Heart right ventricle (tissue), 16 donors: ENCODE results near the gene CORO7. TPM values are rescaled to one million over a fixed set of nuclear protein-coding genes. Genes with fewer than 3 reads are reported as not detected.

Experiments
- ATAC-seq, 8 donors: fragments of 200-7000 bp; cut with Tn5 transposase; one replicate each; pipeline ENCODE4 v1.9.1; 2020; ENCODE audit warnings: mild to moderate bottlenecking in 8 of 8, moderate library complexity in 8 of 8, moderate number of reproducible peaks in 1 of 8
- DNase-seq, 2 donors: peaks; one replicate each; pipeline ENCODE4 v3.0.0-alpha.2; 2020
- H3K27ac ChIP-seq, 10 donors: fragments of 200-600 bp; sonication (generic) in 2 of 10; one replicate each; pipeline versions ENCODE4 v1.5.0 to v1.8.0; 2020 to 2022; ENCODE audit warnings: mild to moderate bottlenecking in 3 of 10
- H3K27me3 ChIP-seq, 7 donors: fragments of 200-600 bp; one replicate each; pipeline ENCODE4 v1.8.0; 2021 to 2022; ENCODE audit warnings: mild to moderate bottlenecking in 2 of 7
- H3K36me3 ChIP-seq, 9 donors: fragments of 200-600 bp; sonication (generic) in 1 of 9; one replicate each; pipeline versions ENCODE4 v1.5.0 to v1.8.0; 2020 to 2022; ENCODE audit warnings: mild to moderate bottlenecking in 2 of 9
- H3K4me1 ChIP-seq, 9 donors: fragments of 200-600 bp; sonication (generic) in 1 of 9; one replicate each; pipeline versions ENCODE4 v1.5.0 to v1.8.0; 2020 to 2022; ENCODE audit warnings: mild to moderate bottlenecking in 4 of 9
- H3K4me3 ChIP-seq, 10 donors: fragments of 200-600 bp; sonication (generic) in 2 of 10; one replicate each; pipeline versions ENCODE4 v1.5.0 to v1.8.0; 2020 to 2022; ENCODE audit warnings: mild to moderate bottlenecking in 7 of 10, moderate library complexity in 2 of 10
- H3K9me3 ChIP-seq, 11 donors: fragments of 200-600 bp in 10 of 11; sonication (generic) in 2 of 11; one replicate each; pipeline versions ENCODE4 v1.5.0 to v1.8.0; 2013 to 2022; ENCODE audit warnings: mild to moderate bottlenecking in 2 of 11, control low read depth in 1 of 11, moderate library complexity in 1 of 11
- WGBS, 2 donors: extraction: QIAGEN DNeasy Blood & Tissue Kit; methylation state at CpG; one replicate each; pipeline ENCODE4 v1.1.7; 2013; ENCODE audit warnings: inconsistent platforms in 1 of 2; 5-methylcytosine and 5-hydroxymethylcytosine counted together
- intact Hi-C, 10 donors: fragments of 100-400 bp; cut with DNase I; formaldehyde crosslinking; loops; one replicate each; pipeline versions ENCODE4 v1.11.1 to v1.14.2; 2022
- polyA plus RNA-seq, 2 donors: library from polyadenylated mRNA; stranded (reverse); fragments of 200-250 nt; gene quantifications; one replicate each; pipeline ENCODE4 v1.2.3, GENCODE V29; 2013
- total RNA-seq, 10 donors: library from RNA; stranded (reverse); fragmentation: NEBNext Ultra II Directional in 3 of 10; extraction: Animal tissue kit (Norgen Biotek cat#: 25700) in 3 of 10; gene quantifications; one replicate each; pipeline versions ENCODE4 v1.2.1 to v1.2.4, GENCODE V29; 2021 to 2023
- TF ChIP-seq, protein P1 (sequence below), 9 donors: fragments of 200-600 bp; sonication (generic) in 2 of 9; IDR thresholded peaks; one replicate each; pipeline versions ENCODE4 v1.5.0 to v1.8.0; 2021 to 2022; ENCODE audit warnings: antibody characterized with exemption in 9 of 9, mild to moderate bottlenecking in 5 of 9, moderate library complexity in 1 of 9
- donor health status: Arrhythmogenic right ventricular cardiomyopathy.
- donor health status: ischemic (EF 13 %, LVEDD 7.1; RV severe dilation, severe dysfunction).
- donor health status: healthy with polysubstance abuse.
- donor health status: DM: no; HTN: yes; CAD: no.
- donor health status: DM: no; HTN: no; CAD: no.
- donor health status: ischemic (EF 25% LVEDD 6.9; RV normal size, moderate dysfunction).
- donor health status: ischemic (EF 25% LVEDD 5.7; RV mildly dilated, moderate dysfunction).
- donor health status: healthy.
- donor health status: DM: yes; HTN: yes; CAD: no.
- donor health status: Ischemic cardiomyopathy.
- donor health status: ischemic (EF 35%, LVEDD 5.7; RV mildly dilated, moderate dysfunction).
- donor health status: nonischemic (EF 11% LVEDD 7.7; RV severe dilation, severe dysfunction).
- donor health status: DM: yes; HTN: yes; CAD: no.
- donor health status: PGD.
- donor health status: ischemic (EF 29% LVEDD 5.4; RV normal size, mild dysfunction).
- donor health status: nonischemic (EF 23%, LVEDD 6.1; RV moderate dilation, normal function).

CORO7 gene
- total and polyA plus RNA-seq, 12 donors, result 6.5 to 21.8 (median 10.9) TPM

DNA sequence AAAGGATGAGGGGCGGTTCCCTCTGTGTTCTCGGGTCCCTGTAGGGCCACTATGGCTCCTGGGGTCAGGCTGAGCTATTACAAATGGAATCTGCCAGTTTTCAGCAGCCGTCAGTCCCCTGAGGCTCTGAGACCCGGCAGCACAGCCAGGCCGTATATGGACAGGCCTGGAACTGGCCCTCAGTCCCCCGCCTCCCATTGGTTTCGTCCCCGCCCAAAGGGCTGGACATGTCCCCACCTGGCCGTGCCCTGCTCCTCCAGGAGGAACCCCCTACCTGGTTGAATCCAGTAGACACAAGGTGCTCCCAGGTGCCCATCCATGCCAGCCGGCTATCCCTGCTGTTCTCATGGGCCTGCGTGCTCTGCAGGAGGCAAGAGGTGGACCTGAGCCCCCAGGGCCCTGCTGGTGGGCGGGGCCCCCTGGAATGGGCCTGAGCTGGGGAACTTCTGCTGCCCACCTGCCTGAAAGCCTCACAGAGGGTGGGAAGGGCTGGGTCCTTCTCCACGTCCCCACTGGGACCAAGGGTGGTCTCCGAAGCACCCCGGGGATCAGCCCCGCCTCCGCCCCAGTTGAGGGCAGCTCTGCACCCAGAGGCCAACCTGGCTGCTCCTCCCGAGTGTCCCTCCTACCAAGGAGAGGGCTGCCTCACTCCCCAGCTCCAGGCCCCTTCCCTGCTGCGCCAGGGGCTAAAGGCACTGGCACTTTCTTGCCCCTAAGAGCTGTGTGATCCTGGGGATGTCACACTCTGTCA is 27.9 kb downstream of the CORO7 start:
- no peaks in the 10 kb centered on the region for H3K9me3 ChIP-seq
- H3K36me3 ChIP-seq, result peaks cover 0 to 95% (median 0%) of the 10 kb centered on the region in 9 donors
- peak overlapping the region; percentile 5 to 83 (median 80) for H3K27ac ChIP-seq
- DNase-seq (peak; percentile 62 to 67), ATAC-seq (peak; percentile 36 to 72 (median 46))
- peaks cover 3 to 90% (median 38%) of the 10 kb centered on the region in 9 donors for H3K4me1 ChIP-seq
- H3K4me3 ChIP-seq, result no peak overlapping the region
- 75 to 77% methylated on average over 18 to 19 of the region's 19 CpGs for WGBS, 2 donors
- TF ChIP-seq, protein P1, sequence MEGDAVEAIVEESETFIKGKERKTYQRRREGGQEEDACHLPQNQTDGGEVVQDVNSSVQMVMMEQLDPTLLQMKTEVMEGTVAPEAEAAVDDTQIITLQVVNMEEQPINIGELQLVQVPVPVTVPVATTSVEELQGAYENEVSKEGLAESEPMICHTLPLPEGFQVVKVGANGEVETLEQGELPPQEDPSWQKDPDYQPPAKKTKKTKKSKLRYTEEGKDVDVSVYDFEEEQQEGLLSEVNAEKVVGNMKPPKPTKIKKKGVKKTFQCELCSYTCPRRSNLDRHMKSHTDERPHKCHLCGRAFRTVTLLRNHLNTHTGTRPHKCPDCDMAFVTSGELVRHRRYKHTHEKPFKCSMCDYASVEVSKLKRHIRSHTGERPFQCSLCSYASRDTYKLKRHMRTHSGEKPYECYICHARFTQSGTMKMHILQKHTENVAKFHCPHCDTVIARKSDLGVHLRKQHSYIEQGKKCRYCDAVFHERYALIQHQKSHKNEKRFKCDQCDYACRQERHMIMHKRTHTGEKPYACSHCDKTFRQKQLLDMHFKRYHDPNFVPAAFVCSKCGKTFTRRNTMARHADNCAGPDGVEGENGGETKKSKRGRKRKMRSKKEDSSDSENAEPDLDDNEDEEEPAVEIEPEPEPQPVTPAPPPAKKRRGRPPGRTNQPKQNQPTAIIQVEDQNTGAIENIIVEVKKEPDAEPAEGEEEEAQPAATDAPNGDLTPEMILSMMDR (IDR thresholded peaks at IDR 0.05), result no peak
- no peaks in the 10 kb centered on the region for H3K27me3 ChIP-seq
- intact Hi-C loops, result loop anchor here in 1 of 10 donors (2.0 kb wide), 1 partner anchor 14 kb away; no protein-coding TSS in a partner anchor

DNA sequence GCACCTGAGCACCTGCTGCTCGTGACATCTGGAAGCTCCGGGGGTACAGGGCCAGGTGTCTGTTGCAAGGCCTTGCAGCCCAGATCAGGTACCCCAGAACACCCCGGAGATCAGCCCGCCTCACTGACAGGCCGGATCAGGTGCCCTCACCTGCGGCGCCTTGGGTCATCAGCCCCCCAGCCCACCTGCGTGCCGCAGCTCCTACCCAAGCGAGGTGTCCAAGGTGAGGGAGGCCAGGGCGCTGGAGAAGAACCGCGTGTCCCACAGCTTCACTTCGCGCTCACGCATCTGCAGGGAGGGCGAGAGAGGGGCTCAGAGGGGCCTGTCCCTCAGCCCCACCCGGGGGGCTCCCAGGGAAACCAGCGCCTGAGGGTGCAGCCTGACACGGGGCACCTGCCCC is 28.6 kb downstream of the CORO7 start:
- peaks cover 0 to 95% (median 4%) of the 10 kb centered on the region in 9 donors for H3K36me3 ChIP-seq

DNA sequence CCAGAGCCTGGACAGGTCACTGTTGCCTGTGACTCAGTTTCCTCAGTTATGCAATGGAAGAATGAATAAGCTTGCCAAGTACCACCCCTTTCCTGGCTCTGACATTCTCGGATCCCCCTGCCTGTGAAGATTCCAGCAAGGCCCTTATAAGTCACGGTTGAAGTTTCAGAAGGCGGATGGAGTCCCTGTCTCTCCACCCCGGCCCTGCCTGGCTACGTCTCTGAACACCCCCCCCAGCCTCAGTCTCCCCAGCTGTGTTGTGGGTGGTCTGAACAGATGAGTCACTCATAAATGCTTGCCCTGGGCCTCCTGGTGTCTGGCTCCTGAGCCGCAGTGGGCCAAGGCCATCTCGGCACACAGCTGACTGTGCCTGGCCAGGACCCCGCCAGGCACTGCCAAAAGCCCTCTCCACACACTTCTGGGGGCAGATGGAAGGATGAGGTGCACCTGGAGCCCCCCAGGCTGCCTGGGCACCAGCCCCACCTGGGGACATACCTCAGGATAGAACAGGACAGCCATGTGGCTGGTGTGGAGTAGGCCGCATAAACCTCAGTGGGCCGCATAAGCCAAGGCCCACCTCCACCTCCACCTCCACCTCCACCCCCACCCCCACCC is 29.3 kb downstream of the CORO7 start:
- no peaks in the 10 kb centered on the region for H3K9me3 ChIP-seq
- peaks cover 3 to 80% (median 25%) of the 10 kb centered on the region in 9 donors for H3K4me1 ChIP-seq
- peaks cover 0 to 97% (median 11%) of the 10 kb centered on the region in 9 donors for H3K36me3 ChIP-seq
- H3K27me3 ChIP-seq, result no peaks in the 10 kb centered on the region
- peak in 1 of 8 donors; percentile 9 for ATAC-seq
- no peak overlapping the region for H3K4me3 ChIP-seq
- WGBS, 2 donors, result 79 to 88% methylated on average over 10 of the region's 10 CpGs
- TF ChIP-seq, protein P1 (IDR thresholded peaks at IDR 0.05), result no peak
- H3K27ac ChIP-seq, result peak overlapping the region in 9 of 10 donors; percentile 13 to 83 (median 70)
- DNase-seq, result no peak
- intact Hi-C loops, result no loop called here

More for the DNA sequence above, 28.6 kb downstream of the CORO7 start:
- no peaks in the 10 kb centered on the region for H3K27me3 ChIP-seq
- intact Hi-C loops, result loop anchor here in 1 of 10 donors (2.0 kb wide), 1 partner anchor 13 kb away; no protein-coding TSS in a partner anchor
- 90 to 93% methylated on average over 20 of the region's 20 CpGs for WGBS, 2 donors
- ATAC-seq, result no peak
- no peak for DNase-seq
- TF ChIP-seq, protein P1 (IDR thresholded peaks at IDR 0.05), result no peak
- H3K4me3 ChIP-seq, result no peak overlapping the region
- H3K27ac ChIP-seq, result peak overlapping the region in 9 of 10 donors; percentile 43 to 83 (median 74)
- peaks cover 3 to 86% (median 32%) of the 10 kb centered on the region in 9 donors for H3K4me1 ChIP-seq
- no peaks in the 10 kb centered on the region for H3K9me3 ChIP-seq

DNA sequence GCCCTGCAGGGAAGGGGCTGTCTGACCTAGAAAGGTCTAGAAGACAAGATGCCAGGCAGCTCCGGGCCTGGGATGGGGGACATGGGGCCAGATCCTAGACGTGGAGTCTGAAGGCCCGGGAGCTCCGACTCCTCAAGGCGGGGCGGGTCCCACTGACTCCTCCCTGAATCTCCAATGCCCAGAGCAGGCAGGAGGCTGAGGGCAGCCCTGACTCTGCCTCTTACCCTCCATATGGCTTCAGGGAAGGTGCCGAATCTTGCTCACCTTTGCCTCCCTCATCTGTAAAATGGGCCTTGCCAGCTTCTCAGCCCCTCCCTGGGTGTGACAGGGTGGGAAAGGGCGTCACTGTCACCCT is 30.0 kb downstream of the CORO7 start:
- intact Hi-C loops, result no loop called here
- no peaks in the 10 kb centered on the region for H3K27me3 ChIP-seq
- WGBS, 2 donors, result 69 to 79% methylated on average over 8 of the region's 8 CpGs
- no peak overlapping the region for H3K4me3 ChIP-seq
- peaks cover 0 to 75% (median 25%) of the 10 kb centered on the region in 9 donors for H3K4me1 ChIP-seq
- peak overlapping the region in 8 of 10 donors; percentile 13 to 81 (median 60) for H3K27ac ChIP-seq
- DNase-seq, result no peak
- H3K9me3 ChIP-seq, result no peaks in the 10 kb centered on the region
- H3K36me3 ChIP-seq, result peaks cover 0 to 100% (median 16%) of the 10 kb centered on the region in 9 donors
- TF ChIP-seq, protein P1 (IDR thresholded peaks at IDR 0.05), result no peak
- ATAC-seq, result no peak
